Small intestine (tissue), 7 donors: ENCODE measurements around the gene CD58. TPM values are rescaled to one million over a fixed set of nuclear protein-coding genes. Genes with fewer than 3 reads are reported as not detected.
A peak's percentile ranks its signal among the peaks of the same experiment; 100 is the strongest.

Experiments
- DNase-seq, 2 donors: peaks; one replicate each; pipeline versions ENCODE4 v3.0.0 to v3.0.0-alpha.2; 2013
- FAIRE-seq: peaks from 2 replicates; lab custom pipeline; 2012; peaks lifted over from hg19 to GRCh38; lab: Jason Lieb, UNC
- H3K27ac ChIP-seq, 3 donors: one replicate each; pipeline ENCODE4 v1.5.1; 2013; ENCODE audit warnings: low read length in 2 of 3, mild to moderate bottlenecking in 2 of 3, control low read depth in 1 of 3, inconsistent platforms in 1 of 3, low read depth in 1 of 3, moderate library complexity in 1 of 3
- H3K27me3 ChIP-seq, 3 donors: one replicate each; pipeline ENCODE4 v1.6.1; 2013; ENCODE audit warnings: low read length in 3 of 3, inconsistent platforms in 1 of 3; ENCODE audit not compliant: control insufficient read depth in 3 of 3, insufficient read depth in 3 of 3
- H3K36me3 ChIP-seq, 3 donors: one replicate each; pipeline ENCODE4 v1.6.1; 2013; ENCODE audit warnings: low read length in 3 of 3, inconsistent platforms in 1 of 3, low read depth in 1 of 3, mild to moderate bottlenecking in 1 of 3, moderate library complexity in 1 of 3; ENCODE audit not compliant: control insufficient read depth in 3 of 3, insufficient read depth in 2 of 3
- H3K4me1 ChIP-seq, 3 donors: one replicate each; pipeline ENCODE4 v1.6.1; 2013; ENCODE audit warnings: low read length in 2 of 3, inconsistent platforms in 1 of 3, low read depth in 1 of 3, mild to moderate bottlenecking in 1 of 3, moderate library complexity in 1 of 3; ENCODE audit not compliant: control insufficient read depth in 3 of 3, insufficient read depth in 2 of 3
- H3K4me3 ChIP-seq, 3 donors: one replicate each; pipeline ENCODE4 v1.5.1; 2013; ENCODE audit warnings: low read length in 3 of 3, control low read depth in 1 of 3, inconsistent platforms in 1 of 3, low read depth in 1 of 3, mild to moderate bottlenecking in 1 of 3, moderate library complexity in 1 of 3
- H3K9me3 ChIP-seq, 2 donors: one replicate each; pipeline ENCODE4 v1.6.1; 2013; ENCODE audit warnings: low read depth in 1 of 2, low read length in 1 of 2; ENCODE audit not compliant: control insufficient read depth in 2 of 2, insufficient read depth in 1 of 2
- WGBS, 3 donors: extraction: QIAGEN DNeasy Blood & Tissue Kit; methylation state at CpG; one replicate each; pipeline ENCODE4 v1.1.7; 2013; 5-methylcytosine and 5-hydroxymethylcytosine counted together
- polyA plus RNA-seq, 4 donors: library from polyadenylated mRNA; stranded (reverse) in 3 of 4; unstranded in 1 of 4; fragments of 200-250 nt in 3 of 4; fragments of 120-200 nt in 1 of 4; gene quantifications; one replicate each; pipeline versions ENCODE4 v1.2.1 to v1.2.3, GENCODE V29; 2013
- donor health status: healthy with polysubstance abuse.
- donor health status: control.
- donor health status: control.
- donor health status: Bipolar disorder and iron deficiency.
- donor health status: healthy.

The CD58 gene
- polyA plus RNA-seq, 4 donors: 28.4 to 40.8 (median 29.6) TPM

DNA sequence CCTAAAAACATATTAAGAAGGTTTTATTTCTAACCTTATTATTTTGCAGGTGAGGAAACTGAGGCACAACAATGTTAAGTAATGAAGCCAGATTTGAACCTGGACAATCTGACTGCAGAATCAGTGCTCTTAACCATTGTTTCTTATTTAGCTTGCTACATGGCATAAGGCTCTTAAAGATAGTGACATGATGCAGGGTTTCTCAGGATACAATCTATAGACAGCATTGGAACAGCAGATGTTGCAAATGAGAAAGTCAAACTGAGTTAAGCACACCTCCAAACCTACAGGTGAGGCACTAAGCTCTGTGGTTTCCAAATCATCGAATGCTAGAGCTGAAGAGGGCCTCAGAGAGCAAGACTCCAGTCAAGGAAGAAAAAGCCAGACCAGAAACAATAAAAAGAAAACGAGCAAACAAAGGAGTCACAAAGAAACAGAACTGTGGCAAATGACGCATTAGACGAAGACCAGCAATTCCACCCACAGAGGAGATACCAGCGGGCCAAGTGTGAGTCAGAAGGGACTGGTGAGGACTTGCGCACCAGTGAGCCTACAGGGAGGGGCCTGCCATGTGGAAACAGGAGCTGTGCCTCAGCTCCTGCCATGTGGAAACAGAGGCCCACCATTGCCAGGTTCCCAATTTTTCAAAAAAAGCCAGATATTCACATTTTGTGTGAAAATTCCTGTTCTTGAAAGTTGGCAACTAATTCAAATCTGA, 14.4 kb downstream of the CD58 start:
- no peak for FAIRE-seq

DNA sequence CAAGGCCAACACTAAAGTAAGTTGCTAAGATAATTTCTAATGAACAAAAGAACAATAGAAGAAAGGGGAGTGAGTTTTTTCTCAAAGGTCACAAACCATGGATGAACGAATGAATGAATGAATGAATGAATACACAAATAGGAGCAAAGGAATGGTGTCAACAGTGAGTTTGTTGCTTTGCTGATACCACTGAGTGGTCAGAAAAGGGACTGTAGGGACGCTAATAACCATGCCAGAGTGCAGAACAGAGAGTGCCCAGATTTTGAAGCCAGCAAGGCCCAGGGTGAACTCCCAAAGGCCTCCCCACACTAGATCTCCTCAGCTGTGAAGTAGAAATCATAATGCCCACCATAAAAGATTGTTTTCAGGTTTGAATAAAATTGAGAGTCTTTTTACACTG, 15.9 kb downstream of the CD58 start:
- H3K4me3 ChIP-seq: no peak overlapping the region
- no peak overlapping the region for H3K27ac ChIP-seq
- H3K36me3 ChIP-seq: peaks cover 0 to 2% (median 0%) of the 10 kb centered on the region in 3 donors
- H3K4me1 ChIP-seq: peaks cover 8 to 15% (median 11%) of the 10 kb centered on the region in 3 donors
- WGBS, 3 donors: 84 to 88% (median 86%) methylated on average over 2 of the region's 2 CpGs
- H3K9me3 ChIP-seq: no peaks in the 10 kb centered on the region
- FAIRE-seq (no peak), DNase-seq (no peak)
- H3K27me3 ChIP-seq: no peaks in the 10 kb centered on the region

More for the DNA sequence above, 14.4 kb downstream of the CD58 start:
- 19 to 47% (median 26%) methylated on average over 6 of the region's 6 CpGs for WGBS, 3 donors
- H3K36me3 ChIP-seq: peaks cover 0 to 2% (median 0%) of the 10 kb centered on the region in 3 donors
- peak overlapping the region in 2 of 3 donors; percentile 57 to 77 for H3K27ac ChIP-seq
- DNase-seq: peak in 1 of 2 donors; percentile 92
- no peaks in the 10 kb centered on the region for H3K9me3 ChIP-seq
- no peaks in the 10 kb centered on the region for H3K27me3 ChIP-seq
- H3K4me1 ChIP-seq: peaks cover 9 to 15% (median 11%) of the 10 kb centered on the region in 3 donors
- no peak overlapping the region for H3K4me3 ChIP-seq

DNA sequence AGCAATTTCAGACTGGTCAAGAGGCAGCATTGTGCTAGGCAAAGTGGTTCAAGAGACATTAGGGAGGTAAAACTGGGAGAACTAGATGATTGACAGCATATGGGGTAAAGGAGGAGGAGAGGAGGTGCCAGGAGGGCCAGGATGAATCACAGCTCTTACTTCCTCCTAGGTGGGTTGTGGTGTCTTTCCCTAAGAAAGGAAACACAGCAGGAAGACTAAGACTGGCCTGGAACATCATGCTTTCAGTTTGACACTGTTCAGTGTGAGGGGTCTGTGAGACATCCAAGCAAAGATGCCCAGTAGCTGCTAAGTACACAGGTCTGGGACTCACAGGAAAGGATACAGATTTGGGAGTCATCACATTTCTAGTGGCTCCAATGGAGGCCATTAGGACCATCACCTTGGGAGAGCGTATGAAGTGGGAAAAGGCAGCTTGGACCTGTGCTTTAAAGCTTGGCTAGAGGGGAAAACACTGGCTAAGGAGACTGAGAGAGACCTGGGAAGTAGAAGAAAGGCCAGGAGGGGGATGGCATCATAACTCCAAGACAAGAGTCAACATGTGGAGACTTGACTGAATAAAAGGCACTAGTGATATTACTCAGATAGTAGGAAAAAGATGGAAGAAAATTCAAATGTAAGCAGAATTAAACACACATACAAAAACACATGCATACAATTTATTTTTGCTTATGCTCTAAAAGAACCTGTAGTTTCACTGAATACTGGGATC, 17.3 kb downstream of the CD58 start:
- no peak for DNase-seq
- no peak for FAIRE-seq
- H3K4me1 ChIP-seq: peaks cover 3 to 8% (median 4%) of the 10 kb centered on the region in 3 donors
- peaks cover 0 to 2% (median 0%) of the 10 kb centered on the region in 3 donors for H3K36me3 ChIP-seq
- no peaks in the 10 kb centered on the region for H3K9me3 ChIP-seq
- no peak overlapping the region for H3K27ac ChIP-seq
- H3K4me3 ChIP-seq: no peak overlapping the region
- 94 to 99% (median 96%) methylated on average over 1 of the region's 1 CpG for whole genome bisulfite sequencing, 3 donors
- no peaks in the 10 kb centered on the region for H3K27me3 ChIP-seq

GRCh38 chr1:116546354-116546977, 24.4 kb downstream of the CD58 start:
- DNase-seq (no peak), FAIRE-seq (no peak)
- no peaks in the 10 kb centered on the region for H3K9me3 ChIP-seq
- 83 to 87% (median 84%) methylated on average over 4 of the region's 4 CpGs for WGBS, 3 donors
- peaks cover 0 to 20% (median 12%) of the 10 kb centered on the region in 3 donors for H3K36me3 ChIP-seq
- H3K27me3 ChIP-seq: no peaks in the 10 kb centered on the region
- no peak overlapping the region for H3K27ac ChIP-seq
- H3K4me1 ChIP-seq: no peaks in the 10 kb centered on the region
- no peak overlapping the region for H3K4me3 ChIP-seq

DNA sequence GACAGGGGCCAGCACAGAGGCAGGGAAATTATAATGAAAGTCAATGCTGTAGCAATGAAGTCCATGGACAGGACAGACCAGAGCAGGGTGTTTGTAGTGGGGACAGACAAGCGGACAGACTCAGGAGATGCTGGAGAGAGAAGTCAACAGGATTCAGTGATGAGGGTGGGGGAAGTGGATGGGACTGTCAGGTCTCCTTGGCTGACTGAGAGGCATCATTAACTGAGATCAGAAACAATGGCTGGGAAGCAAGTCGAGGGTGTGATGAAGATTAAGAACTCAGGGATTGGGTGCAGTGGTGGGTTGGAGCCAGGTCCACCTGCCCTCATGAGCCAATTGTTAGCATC, 25.5 kb downstream of the CD58 start:
- DNase-seq: no peak
- Histone ChIP-seq H3K27ac (no peak overlapping the region), H3K9me3 (no peaks in the 10 kb centered on the region), H3K4me3 (no peak overlapping the region), H3K4me1 (peaks cover 0 to 2% (median 0%) of the 10 kb centered on the region in 3 donors), H3K36me3 (peaks cover 0 to 24% (median 13%) of the 10 kb centered on the region in 3 donors), H3K27me3 (no peaks in the 10 kb centered on the region)
- no peak for FAIRE-seq
- 89 to 92% (median 90%) methylated on average over 2 of the region's 2 CpGs for WGBS, 3 donors

DNA sequence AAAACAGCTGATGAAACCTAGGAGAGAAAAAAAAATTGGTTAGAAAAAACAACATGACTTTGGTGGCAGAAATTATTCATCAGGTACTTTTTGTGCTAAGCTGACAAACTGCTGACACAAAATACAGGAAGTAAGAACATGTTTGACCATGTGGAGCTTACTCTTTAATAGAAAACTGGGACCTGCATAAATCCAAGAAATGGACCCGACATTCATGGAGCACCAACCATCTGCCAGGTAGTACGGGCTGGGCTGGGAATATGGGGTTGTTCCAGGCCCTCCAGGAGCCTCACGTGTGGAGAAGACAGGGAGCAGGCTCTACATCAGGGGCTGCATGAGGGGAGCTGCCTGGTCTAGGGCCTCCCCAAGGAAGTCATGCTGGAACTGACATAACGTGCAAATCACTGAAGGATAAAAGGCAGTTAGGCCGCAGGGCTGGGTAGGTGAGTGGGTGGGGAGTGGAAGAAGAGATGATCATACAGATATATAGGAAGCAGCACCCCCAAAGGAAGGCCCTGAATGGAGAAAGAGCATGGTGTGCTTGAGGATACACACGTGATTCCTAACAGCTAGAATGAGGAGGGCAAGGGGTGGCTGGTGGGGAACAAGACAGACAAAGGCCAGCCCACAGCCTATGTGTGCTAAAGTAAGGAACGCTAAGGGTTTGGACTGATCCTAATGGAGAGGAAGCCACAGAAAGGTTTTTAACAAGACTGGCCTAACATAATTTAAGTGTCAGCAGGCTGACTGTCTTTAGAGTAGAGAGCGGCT, 26.1 kb downstream of the CD58 start:
- no peak for FAIRE-seq
- no peak overlapping the region for H3K4me3 ChIP-seq
- WGBS, 3 donors: 85 to 89% (median 87%) methylated on average over 8 of the region's 8 CpGs
- no peak for DNase-seq
- H3K27ac ChIP-seq: no peak overlapping the region
- H3K36me3 ChIP-seq: peaks cover 0 to 24% (median 13%) of the 10 kb centered on the region in 3 donors
- H3K9me3 ChIP-seq: no peaks in the 10 kb centered on the region
- H3K27me3 ChIP-seq: no peaks in the 10 kb centered on the region
- peaks cover 0 to 3% (median 0%) of the 10 kb centered on the region in 3 donors for H3K4me1 ChIP-seq

DNA sequence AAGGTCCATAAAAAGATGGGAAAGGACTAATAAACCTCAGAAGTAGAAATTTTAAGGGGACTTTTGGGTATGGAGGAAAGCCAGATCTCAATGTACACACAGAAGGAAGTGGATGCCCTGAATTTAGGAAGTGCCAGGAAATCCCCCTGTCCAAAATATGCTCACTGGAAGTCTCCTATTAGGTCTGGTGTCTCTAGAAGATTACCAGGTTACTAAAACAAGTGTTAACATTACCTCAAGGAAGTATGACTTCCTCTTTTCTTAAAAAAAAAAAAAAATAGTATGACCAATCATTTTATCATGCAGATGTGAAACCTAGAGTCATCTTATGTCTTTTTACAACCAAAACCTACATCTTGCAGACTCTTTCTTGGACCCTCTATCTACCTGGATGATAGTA, 30.7 kb downstream of the CD58 start:
- Histone ChIP-seq H3K4me3 (no peak overlapping the region), H3K9me3 (no peaks in the 10 kb centered on the region), H3K4me1 (peaks cover 2 to 10% (median 10%) of the 10 kb centered on the region in 3 donors), H3K27ac (no peak overlapping the region), H3K27me3 (no peaks in the 10 kb centered on the region), H3K36me3 (peaks cover 0 to 29% (median 13%) of the 10 kb centered on the region in 3 donors)
- DNase-seq: no peak
- FAIRE-seq: no peak

DNA sequence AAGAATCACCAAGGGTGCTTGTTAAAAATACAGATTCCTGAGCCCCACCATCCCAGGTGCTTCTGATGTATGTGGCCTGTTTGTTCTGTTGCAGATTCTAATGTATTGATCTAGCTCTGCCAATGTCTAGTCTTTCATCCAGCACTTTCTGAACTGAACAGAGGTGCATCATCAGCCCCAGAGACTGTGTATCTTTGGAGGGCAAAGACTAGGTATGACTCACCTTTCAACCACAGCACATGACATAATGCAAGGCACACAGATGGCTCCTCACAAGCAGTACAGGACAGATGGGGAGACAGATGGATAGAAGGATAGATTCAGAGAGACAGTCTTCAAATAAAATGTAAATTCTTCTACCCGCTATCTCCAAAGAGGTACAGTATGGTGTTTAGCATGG, 32.3 kb downstream of the CD58 start:
- H3K27me3 ChIP-seq: no peaks in the 10 kb centered on the region
- peaks cover 2 to 30% (median 14%) of the 10 kb centered on the region in 3 donors for H3K36me3 ChIP-seq
- no peak overlapping the region for H3K4me3 ChIP-seq
- FAIRE-seq: no peak
- H3K9me3 ChIP-seq: no peaks in the 10 kb centered on the region
- peak; percentile 79 to 85 for DNase-seq
- WGBS, 3 donors: 89 to 100% (median 89%) methylated on average over 1 of the region's 1 CpG
- H3K4me1 ChIP-seq: peaks cover 2 to 10% (median 10%) of the 10 kb centered on the region in 3 donors
- H3K27ac ChIP-seq: peak overlapping the region in 2 of 3 donors; percentile 46 to 68
